Sigmoid colon (tissue), 4 donors: ENCODE measurements around the gene CUX1.

Experiments used
- CTCF ChIP-seq, 4 experiments: fragments of 450-650 bp in 3 of 4; fragments of 200-600 bp in 1 of 4; IDR thresholded peaks; one replicate each; pipeline ENCODE4 v1.5.1; 2016 to 2019; ENCODE audit warnings: antibody characterized with exemption in 4 of 4, mild to moderate bottlenecking in 3 of 4, moderate library complexity in 2 of 4
- POLR2AphosphoS5 ChIP-seq, 4 donors: sonication (generic); formaldehyde crosslinking; IDR thresholded peaks; one replicate each; pipeline ENCODE4 v1.6.1; 2017; ENCODE audit warnings: antibody characterized with exemption in 4 of 4

GRCh38 chr7:101813402-101814019, 3.9 kb upstream of the CUX1 start:
- TF ChIP-seq CTCF (IDR thresholded peaks at IDR 0.05) (no peak), POLR2AphosphoS5 (IDR thresholded peaks at IDR 0.05) (no peak)
